ENCODE measurements around the gene SPATA31E1. TPM values are rescaled to one million over a fixed set of nuclear protein-coding genes. Genes with fewer than 3 reads are reported as not detected.

Gene SPATA31E1
- total and polyA plus RNA-seq, 9 of the 15 experiments (the other 6 are each of a cell fraction or from before 2014, with no cell fraction given): not detected

GRCh38 chr9:87889882-87890252 is 7.2 kb downstream of the SPATA31E1 start:
- WGBS (ENCODE audit: insufficient coverage, low coverage, missing lambda C conversion rate): 7% methylated on average over 3 of the region's 4 CpGs
- CTCF ChIA-PET (ENCODE audit: low intra/inter-chr PET ratio): no interaction called here
- no peaks in the 10 kb centered on the region for H4K20me1 ChIP-seq (replicated peaks; ENCODE audit: control insufficient read depth, insufficient read depth, low read length)
- intact Hi-C loops (cut with micrococcal nuclease) (no loop called here), in situ Hi-C loops (cut with MboI) (no loop called here)
- no peak for FAIRE-seq
- H3K4me3 ChIP-seq: no peak overlapping the region
- no peak for ATAC-seq
- H3K9me3 ChIP-seq (replicated peaks; ENCODE audit: control insufficient read depth, insufficient read depth, low read depth, low read length): no peaks in the 10 kb centered on the region
- H3K9ac ChIP-seq (ENCODE audit: insufficient read depth in 1 of 2, low read depth in 2 of 2, low read length in 2 of 2): no peak overlapping the region
- no peak overlapping the region for H3K27ac ChIP-seq (ENCODE audit: extremely low read depth, low read depth, low read length)
- H3K9me1 ChIP-seq (ENCODE audit: control insufficient read depth, insufficient read depth, low read length): no peaks in the 10 kb centered on the region
- no peaks in the 10 kb centered on the region for H3K36me3 ChIP-seq (ENCODE audit: control insufficient read depth, insufficient read depth, low read length)
- POLR2A ChIA-PET: no interaction called here
- no peaks in the 10 kb centered on the region for H3K79me2 ChIP-seq (ENCODE audit: control insufficient read depth, insufficient read depth, low read length)
- H3K27me3 ChIP-seq (ENCODE audit: control insufficient read depth in 2 of 2, insufficient read depth in 2 of 2, low read length in 2 of 2): peaks cover 0 to 41% of the 10 kb centered on the region in 2 experiments; a peak in 2 of 5 replicates
- H2AFZ ChIP-seq (ENCODE audit: low read depth, low read length): no peak overlapping the region
- BruUV-seq (replicated peaks): no TSS peak
- peaks cover 0 to 3% of the 10 kb centered on the region in 2 experiments; a peak in 1 of 5 replicates for H3K4me1 ChIP-seq (replicated peaks in 1 of 2; ENCODE audit: control insufficient read depth in 2 of 2, insufficient read depth in 2 of 2, low read length in 2 of 2)
- no peak overlapping the region for H3K4me2 ChIP-seq (ENCODE audit: insufficient read depth, low read length)
- DNase-seq (ENCODE audit: extremely low read depth in 1 of 4, low spot score in 3 of 4): no peak
- TF ChIP-seq, protein P1, sequence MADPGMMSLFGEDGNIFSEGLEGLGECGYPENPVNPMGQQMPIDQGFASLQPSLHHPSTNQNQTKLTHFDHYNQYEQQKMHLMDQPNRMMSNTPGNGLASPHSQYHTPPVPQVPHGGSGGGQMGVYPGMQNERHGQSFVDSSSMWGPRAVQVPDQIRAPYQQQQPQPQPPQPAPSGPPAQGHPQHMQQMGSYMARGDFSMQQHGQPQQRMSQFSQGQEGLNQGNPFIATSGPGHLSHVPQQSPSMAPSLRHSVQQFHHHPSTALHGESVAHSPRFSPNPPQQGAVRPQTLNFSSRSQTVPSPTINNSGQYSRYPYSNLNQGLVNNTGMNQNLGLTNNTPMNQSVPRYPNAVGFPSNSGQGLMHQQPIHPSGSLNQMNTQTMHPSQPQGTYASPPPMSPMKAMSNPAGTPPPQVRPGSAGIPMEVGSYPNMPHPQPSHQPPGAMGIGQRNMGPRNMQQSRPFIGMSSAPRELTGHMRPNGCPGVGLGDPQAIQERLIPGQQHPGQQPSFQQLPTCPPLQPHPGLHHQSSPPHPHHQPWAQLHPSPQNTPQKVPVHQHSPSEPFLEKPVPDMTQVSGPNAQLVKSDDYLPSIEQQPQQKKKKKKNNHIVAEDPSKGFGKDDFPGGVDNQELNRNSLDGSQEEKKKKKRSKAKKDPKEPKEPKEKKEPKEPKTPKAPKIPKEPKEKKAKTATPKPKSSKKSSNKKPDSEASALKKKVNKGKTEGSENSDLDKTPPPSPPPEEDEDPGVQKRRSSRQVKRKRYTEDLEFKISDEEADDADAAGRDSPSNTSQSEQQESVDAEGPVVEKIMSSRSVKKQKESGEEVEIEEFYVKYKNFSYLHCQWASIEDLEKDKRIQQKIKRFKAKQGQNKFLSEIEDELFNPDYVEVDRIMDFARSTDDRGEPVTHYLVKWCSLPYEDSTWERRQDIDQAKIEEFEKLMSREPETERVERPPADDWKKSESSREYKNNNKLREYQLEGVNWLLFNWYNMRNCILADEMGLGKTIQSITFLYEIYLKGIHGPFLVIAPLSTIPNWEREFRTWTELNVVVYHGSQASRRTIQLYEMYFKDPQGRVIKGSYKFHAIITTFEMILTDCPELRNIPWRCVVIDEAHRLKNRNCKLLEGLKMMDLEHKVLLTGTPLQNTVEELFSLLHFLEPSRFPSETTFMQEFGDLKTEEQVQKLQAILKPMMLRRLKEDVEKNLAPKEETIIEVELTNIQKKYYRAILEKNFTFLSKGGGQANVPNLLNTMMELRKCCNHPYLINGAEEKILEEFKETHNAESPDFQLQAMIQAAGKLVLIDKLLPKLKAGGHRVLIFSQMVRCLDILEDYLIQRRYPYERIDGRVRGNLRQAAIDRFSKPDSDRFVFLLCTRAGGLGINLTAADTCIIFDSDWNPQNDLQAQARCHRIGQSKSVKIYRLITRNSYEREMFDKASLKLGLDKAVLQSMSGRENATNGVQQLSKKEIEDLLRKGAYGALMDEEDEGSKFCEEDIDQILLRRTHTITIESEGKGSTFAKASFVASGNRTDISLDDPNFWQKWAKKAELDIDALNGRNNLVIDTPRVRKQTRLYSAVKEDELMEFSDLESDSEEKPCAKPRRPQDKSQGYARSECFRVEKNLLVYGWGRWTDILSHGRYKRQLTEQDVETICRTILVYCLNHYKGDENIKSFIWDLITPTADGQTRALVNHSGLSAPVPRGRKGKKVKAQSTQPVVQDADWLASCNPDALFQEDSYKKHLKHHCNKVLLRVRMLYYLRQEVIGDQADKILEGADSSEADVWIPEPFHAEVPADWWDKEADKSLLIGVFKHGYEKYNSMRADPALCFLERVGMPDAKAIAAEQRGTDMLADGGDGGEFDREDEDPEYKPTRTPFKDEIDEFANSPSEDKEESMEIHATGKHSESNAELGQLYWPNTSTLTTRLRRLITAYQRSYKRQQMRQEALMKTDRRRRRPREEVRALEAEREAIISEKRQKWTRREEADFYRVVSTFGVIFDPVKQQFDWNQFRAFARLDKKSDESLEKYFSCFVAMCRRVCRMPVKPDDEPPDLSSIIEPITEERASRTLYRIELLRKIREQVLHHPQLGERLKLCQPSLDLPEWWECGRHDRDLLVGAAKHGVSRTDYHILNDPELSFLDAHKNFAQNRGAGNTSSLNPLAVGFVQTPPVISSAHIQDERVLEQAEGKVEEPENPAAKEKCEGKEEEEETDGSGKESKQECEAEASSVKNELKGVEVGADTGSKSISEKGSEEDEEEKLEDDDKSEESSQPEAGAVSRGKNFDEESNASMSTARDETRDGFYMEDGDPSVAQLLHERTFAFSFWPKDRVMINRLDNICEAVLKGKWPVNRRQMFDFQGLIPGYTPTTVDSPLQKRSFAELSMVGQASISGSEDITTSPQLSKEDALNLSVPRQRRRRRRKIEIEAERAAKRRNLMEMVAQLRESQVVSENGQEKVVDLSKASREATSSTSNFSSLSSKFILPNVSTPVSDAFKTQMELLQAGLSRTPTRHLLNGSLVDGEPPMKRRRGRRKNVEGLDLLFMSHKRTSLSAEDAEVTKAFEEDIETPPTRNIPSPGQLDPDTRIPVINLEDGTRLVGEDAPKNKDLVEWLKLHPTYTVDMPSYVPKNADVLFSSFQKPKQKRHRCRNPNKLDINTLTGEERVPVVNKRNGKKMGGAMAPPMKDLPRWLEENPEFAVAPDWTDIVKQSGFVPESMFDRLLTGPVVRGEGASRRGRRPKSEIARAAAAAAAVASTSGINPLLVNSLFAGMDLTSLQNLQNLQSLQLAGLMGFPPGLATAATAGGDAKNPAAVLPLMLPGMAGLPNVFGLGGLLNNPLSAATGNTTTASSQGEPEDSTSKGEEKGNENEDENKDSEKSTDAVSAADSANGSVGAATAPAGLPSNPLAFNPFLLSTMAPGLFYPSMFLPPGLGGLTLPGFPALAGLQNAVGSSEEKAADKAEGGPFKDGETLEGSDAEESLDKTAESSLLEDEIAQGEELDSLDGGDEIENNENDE (IDR thresholded peaks at IDR 0.05; ENCODE audit: low read depth, low read length): no peak
- no peak for TF ChIP-seq ZNF77 (CRISPR knock-in tag; IDR thresholded peaks at IDR 0.05)
- TF ChIP-seq GTF2F1 (IDR thresholded peaks at IDR 0.05; ENCODE audit: low read depth, low read length): no peak
- TF ChIP-seq ZBTB26 (CRISPR knock-in tag; IDR thresholded peaks at IDR 0.05): no peak
- no peak for TF ChIP-seq HNRNPLL (IDR thresholded peaks at IDR 0.05; ENCODE audit: low read depth, low read length, poor library complexity, severe bottlenecking)
- TF ChIP-seq FOXA1 (IDR thresholded peaks at IDR 0.05; ENCODE audit: borderline replicate concordance): no peak
- no peak for TF ChIP-seq TCF7 (IDR thresholded peaks at IDR 0.05; ENCODE audit: borderline replicate concordance)
- TF ChIP-seq ESRRA (IDR thresholded peaks at IDR 0.05; ENCODE audit: borderline replicate concordance, low read depth): no peak
- TF ChIP-seq, protein P2, sequence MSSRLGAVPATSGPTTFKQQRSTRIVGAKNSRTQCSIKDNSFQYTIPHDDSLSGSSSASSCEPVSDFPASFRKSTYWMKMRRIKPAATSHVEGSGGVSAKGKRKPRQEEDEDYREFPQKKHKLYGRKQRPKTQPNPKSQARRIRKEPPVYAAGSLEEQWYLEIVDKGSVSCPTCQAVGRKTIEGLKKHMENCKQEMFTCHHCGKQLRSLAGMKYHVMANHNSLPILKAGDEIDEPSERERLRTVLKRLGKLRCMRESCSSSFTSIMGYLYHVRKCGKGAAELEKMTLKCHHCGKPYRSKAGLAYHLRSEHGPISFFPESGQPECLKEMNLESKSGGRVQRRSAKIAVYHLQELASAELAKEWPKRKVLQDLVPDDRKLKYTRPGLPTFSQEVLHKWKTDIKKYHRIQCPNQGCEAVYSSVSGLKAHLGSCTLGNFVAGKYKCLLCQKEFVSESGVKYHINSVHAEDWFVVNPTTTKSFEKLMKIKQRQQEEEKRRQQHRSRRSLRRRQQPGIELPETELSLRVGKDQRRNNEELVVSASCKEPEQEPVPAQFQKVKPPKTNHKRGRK (tag; IDR thresholded peaks at IDR 0.05): no peak

Measured in K562 (cell line).